Measurements from ENCODE around the gene FFAR3. TPM values are rescaled to one million over a fixed set of nuclear protein-coding genes. Genes with fewer than 3 reads are reported as not detected.

Gene FFAR3
- total RNA-seq, 1 donor from 2014 or later, result not detected

- H3K27ac Mint-ChIP-seq (ENCODE audit: unreplicated experiment), result no peak overlapping the region
- TF ChIP-seq CTCF (IDR thresholded peaks at IDR 0.05), result no peak
- DNase-seq (ENCODE audit: low spot score), result no peak
- H3K36me3 Mint-ChIP-seq (ENCODE audit: low read depth), result no peaks in the 10 kb centered on the region
- H3K4me3 Mint-ChIP-seq (ENCODE audit: unreplicated experiment), result no peak overlapping the region
- H3K9me3 Mint-ChIP-seq (ENCODE audit: low read depth), result no peaks in the 10 kb centered on the region
- H3K27me3 Mint-ChIP-seq (ENCODE audit: low read depth), result peaks cover 22% of the 10 kb centered on the region
- no peaks in the 10 kb centered on the region for H3K4me1 Mint-ChIP-seq (ENCODE audit: low read depth)
Observed at GRCh38 chr19:35360880-35361420, 2.7 kb downstream of the FFAR3 start.

GRCh38 chr19:35362261-35363000 is 4.2 kb downstream of the FFAR3 start:
- TF ChIP-seq CTCF (IDR thresholded peaks at IDR 0.05), result no peak
- H3K27me3 Mint-ChIP-seq (ENCODE audit: low read depth), result peaks cover 16% of the 10 kb centered on the region
- H3K36me3 Mint-ChIP-seq (ENCODE audit: low read depth), result no peaks in the 10 kb centered on the region
- no peak for DNase-seq (ENCODE audit: low spot score)
- H3K4me3 Mint-ChIP-seq (ENCODE audit: unreplicated experiment), result no peak overlapping the region
- no peaks in the 10 kb centered on the region for H3K9me3 Mint-ChIP-seq (ENCODE audit: low read depth)
- no peaks in the 10 kb centered on the region for H3K4me1 Mint-ChIP-seq (ENCODE audit: low read depth)
- H3K27ac Mint-ChIP-seq (ENCODE audit: unreplicated experiment), result no peak overlapping the region

- H3K27ac Mint-ChIP-seq (ENCODE audit: unreplicated experiment), result no peak overlapping the region
- H3K9me3 Mint-ChIP-seq (ENCODE audit: low read depth), result no peaks in the 10 kb centered on the region
- TF ChIP-seq CTCF (IDR thresholded peaks at IDR 0.05), result no peak
- H3K4me1 Mint-ChIP-seq (ENCODE audit: low read depth), result no peaks in the 10 kb centered on the region
- no peak for DNase-seq (ENCODE audit: low spot score)
- no peaks in the 10 kb centered on the region for H3K36me3 Mint-ChIP-seq (ENCODE audit: low read depth)
- peaks cover 17% of the 10 kb centered on the region for H3K27me3 Mint-ChIP-seq (ENCODE audit: low read depth)
- H3K4me3 Mint-ChIP-seq (ENCODE audit: unreplicated experiment), result no peak overlapping the region
Observed at GRCh38 chr19:35363001-35363590, 4.8 kb downstream of the FFAR3 start.

- Mint-ChIP-seq H3K9me3 (ENCODE audit: low read depth) (no peaks in the 10 kb centered on the region), H3K27ac (ENCODE audit: unreplicated experiment) (no peak overlapping the region), H3K4me1 (ENCODE audit: low read depth) (no peaks in the 10 kb centered on the region), H3K4me3 (ENCODE audit: unreplicated experiment) (no peak overlapping the region), H3K27me3 (ENCODE audit: low read depth) (peaks cover 19% of the 10 kb centered on the region), H3K36me3 (ENCODE audit: low read depth) (no peaks in the 10 kb centered on the region)
- no peak for DNase-seq (ENCODE audit: low spot score)
- TF ChIP-seq CTCF (IDR thresholded peaks at IDR 0.05), result no peak
Observed at GRCh38 chr19:35363711-35364425, 5.6 kb downstream of the FFAR3 start.

GRCh38 chr19:35365303-35365702 is 7.0 kb downstream of the FFAR3 start:
- Mint-ChIP-seq H3K4me1 (ENCODE audit: low read depth) (no peaks in the 10 kb centered on the region), H3K27me3 (ENCODE audit: low read depth) (peaks cover 19% of the 10 kb centered on the region), H3K36me3 (ENCODE audit: low read depth) (no peaks in the 10 kb centered on the region), H3K4me3 (ENCODE audit: unreplicated experiment) (no peak overlapping the region), H3K9me3 (ENCODE audit: low read depth) (no peaks in the 10 kb centered on the region), H3K27ac (ENCODE audit: unreplicated experiment) (no peak overlapping the region)
- no peak for DNase-seq (ENCODE audit: low spot score)
- no peak for TF ChIP-seq CTCF (IDR thresholded peaks at IDR 0.05)
